ENCODE data around the gene FAT1. TPM values are rescaled to one million over a fixed set of nuclear protein-coding genes. Genes with fewer than 3 reads are reported as not detected.

FAT1 gene
- total RNA-seq, 1 experiment from 2014 or later: 140 TPM

DNA sequence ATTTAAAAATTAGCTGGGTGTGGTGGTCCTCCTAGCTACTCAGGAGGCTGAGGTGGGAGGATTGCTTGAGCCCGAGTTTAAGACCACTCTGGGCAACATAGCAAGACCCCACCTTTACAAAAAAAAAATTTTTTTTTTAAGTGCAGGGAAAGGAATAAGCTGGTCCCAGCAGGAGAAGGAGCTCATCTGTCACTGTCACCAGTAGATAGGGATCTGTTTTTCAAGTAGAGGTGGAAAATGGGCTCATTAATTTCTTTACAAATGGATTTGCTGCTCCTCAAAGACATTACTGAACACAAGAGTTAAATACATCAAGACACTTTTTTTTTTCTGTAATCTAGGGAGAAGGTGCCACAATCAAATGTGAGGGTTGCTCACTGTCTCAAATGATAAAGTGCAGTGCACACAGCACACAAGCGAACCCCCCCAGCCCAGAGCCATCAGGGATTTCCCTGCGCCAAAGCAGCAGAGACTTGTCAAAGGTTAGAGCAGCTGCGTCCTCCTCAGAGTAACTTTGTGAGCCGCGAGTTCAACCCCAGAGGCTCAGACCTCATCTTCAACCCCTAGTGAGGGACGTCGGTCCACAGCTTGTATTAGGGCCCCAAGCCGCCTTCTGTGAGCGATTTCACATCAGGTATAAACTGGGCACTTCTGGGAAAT lies 154.0 kb downstream of the FAT1 start:
- no peak for DNase-seq (ENCODE audit: low read depth)

DNA sequence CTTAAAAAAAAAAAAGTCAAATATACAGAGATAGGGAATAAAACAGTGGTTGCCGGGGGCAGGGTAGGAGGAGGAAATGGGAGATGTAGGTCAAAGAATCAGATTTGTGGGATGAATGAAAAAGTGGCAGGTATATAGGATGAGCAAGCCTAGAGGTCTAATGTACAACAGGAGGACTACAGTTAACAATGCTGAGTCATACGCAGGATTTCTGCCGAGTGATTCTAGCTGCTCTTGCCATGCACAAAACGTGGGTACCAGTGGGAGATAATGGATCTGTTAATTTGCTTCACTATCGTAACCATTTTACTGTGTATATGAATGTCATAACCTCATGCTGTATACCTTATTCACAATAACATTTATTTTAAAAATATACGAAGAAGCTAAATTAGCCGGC lies 157.6 kb downstream of the FAT1 start:
- DNase-seq (ENCODE audit: low read depth): no peak

DNA sequence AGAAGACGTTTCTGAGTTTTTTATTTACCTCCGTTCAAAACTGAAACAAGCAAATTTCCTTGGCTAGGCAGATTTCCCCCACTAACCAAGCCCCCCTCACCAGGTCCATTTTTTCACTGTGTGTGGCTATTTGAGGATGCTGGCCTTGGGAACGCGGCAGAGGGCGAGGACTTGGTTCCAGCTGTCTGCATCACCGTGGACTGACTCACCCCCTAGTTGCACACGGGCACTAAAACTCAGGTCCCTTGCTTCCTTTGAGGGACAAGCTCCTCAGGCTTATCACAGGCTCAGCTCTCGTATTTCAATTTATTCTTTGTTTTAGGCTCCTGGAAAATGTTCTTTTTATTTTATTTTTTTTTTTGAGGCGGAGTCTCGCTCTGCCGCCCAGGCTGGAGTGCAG lies 159.9 kb downstream of the FAT1 start:
- peak; percentile 23 for DNase-seq (ENCODE audit: low read depth)

DNA sequence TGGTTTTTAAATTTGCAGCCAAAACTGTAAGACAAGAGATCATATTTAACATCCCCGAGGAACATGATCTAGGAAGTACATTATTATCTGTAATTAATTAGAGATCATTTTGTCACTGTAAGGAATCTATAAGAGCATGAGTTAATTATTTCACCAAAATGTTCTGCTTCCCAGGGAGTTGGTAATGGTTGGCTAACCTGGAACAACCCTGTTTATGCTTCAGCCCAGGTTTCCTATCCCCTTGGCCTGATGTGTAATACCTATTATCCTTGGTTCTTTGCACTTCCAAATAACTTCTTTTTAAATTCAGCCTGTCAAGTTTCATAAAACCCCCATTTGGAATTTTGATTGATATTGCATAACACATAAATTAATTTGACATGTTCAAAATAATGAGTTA lies 161.9 kb downstream of the FAT1 start:
- no peak for DNase-seq (ENCODE audit: low read depth)

DNA sequence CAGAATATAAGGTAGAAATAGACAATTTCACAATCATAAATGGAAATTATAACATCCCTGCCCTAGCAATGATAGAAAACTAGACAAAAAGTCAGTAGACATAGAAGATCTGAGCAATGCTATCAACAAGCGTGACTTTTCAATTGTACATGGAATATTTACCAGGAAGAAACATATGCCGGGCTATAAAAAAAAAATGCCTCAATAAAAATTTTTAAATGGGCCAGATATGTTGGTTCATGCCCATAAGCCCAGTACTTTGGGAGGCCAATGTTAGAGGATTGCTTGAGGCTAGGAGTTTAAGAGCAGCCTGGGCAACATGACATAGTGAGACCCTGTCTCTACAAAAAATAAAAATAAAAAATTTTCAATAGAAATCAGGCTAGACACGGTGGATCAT lies 163.0 kb downstream of the FAT1 start:
- no peak for DNase-seq (ENCODE audit: low read depth)

DNA sequence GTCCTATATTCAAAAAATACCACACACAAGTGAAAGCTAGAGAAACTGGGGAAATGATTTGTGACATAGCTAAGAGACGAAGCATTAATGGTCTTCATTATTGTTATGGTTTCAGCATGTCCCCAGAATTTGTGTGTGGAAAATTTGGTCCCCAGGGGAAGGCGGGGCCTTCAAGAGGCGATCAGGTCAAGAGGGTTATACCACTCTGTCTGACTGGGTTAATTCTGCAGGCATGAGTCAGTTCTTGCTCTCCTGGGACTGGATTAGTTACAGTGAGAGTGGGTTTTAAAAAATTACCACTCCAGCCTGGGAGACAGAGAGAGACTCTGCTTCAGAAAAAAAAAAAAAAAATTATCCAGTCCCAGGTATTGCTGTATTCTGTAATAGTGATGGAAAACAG lies 166.2 kb downstream of the FAT1 start:
- peak; percentile 60 for DNase-seq (ENCODE audit: low read depth)

DNA sequence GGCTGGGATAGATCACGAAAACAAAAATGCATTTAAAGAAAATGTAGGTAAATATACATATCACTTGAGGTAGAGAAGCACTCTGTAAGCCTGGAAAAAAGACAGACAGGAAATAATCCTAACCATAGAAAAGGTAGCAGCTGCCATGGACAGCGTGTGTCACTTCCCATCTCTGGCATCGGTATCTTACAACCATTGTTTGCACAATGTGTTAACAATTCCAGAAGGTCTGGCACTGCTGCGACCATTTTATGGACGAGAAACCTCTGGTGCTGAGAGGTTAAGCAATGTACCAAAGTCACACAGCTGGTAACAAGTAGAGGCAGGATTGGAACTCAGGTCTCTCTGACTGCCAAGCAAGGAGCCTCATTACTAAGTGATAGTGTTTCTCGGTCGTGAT lies 166.6 kb downstream of the FAT1 start:
- DNase-seq (ENCODE audit: low read depth): peak; percentile 39

DNA sequence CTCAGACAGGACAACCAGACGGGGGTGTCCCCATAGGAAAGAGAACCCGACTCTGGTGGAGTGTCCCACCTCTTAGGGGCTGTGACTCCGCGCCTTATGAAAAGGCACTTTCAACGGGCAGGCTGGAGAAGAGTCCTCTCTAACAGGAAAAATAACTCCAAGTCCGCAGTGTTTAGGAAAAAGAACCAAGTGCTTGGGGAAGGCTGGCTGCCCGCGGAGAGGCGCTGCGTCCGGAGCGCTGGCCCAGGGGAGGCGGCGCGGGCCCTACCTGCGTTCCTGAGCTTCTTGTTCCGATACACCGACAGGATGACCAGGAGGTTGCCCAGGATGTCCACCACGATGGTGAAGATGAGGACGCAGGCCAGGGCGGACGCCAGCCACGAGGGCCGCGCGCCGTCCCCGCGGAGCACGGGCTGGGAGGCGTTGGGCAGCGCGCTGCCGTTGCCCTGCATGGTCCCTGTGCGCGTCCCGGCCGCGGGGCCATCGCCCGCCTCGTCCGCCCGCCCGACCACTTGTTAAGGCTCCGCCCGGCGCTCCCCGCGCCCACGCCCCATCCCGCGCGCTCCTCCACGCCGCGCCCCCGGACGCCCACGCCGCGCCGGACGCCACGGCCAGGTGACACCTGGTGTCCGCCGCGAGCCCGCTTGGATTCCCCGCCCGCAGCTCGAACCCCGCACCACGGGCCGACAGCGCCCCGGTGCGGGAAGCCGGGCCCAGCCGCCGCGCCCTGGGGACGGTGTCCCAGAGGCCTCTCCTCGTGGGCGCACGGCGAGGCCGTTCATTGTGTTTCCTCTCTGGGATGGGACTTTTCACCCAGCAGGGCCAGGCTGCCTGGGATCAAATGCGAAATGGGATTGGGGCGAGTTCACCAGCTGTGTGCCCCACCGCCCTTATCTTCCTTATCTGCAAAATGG lies 168.5 kb downstream of the FAT1 start, which contains the start of gene MTNR1A:
TSS of gene MTNR1A (minus strand) at position 654 of the 914 bp plus-strand sequence. CDS start at position 452, 202 bp downstream.
- DNase-seq (ENCODE audit: low read depth): no peak

DNA sequence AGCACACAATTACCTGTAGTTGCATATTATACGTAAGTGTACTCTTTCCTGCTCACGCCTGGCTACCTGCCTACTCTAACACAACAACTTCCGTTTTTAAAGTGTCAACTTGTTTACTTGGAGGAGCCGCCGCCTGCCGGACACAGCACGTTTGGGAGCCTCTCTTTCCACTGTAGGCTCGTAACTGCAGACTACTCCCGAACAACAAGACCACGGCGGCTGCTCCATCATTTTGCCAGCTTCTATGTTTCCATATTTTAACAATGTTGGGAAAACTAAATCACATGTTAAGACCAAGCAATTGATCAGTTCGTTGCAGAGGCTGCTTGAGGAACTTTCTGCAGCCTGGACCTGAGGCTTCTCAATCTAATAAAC lies 169.1 kb downstream of the FAT1 start:
- no peak for DNase-seq (ENCODE audit: low read depth)

DNA sequence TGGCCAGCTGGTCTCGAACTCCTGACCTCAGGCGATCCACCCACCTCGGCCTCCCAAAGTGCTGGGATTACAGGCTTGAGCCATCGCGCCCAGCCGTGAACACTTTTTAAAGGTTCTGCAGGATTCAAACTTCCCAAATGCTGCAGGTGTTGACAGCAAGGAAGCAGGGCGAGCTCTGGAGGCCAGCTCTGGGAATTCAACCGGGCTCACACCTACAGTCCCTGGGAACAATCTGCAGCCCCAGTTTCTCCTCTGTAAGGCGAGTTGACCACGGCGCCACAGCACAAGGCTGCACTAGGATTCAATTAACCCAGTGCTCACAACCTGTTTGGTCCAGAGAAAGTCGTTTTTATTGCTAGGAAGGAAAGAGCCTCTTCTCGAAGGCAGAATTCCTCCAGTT lies 169.9 kb downstream of the FAT1 start:
- no peak for DNase-seq (ENCODE audit: low read depth)

DNA sequence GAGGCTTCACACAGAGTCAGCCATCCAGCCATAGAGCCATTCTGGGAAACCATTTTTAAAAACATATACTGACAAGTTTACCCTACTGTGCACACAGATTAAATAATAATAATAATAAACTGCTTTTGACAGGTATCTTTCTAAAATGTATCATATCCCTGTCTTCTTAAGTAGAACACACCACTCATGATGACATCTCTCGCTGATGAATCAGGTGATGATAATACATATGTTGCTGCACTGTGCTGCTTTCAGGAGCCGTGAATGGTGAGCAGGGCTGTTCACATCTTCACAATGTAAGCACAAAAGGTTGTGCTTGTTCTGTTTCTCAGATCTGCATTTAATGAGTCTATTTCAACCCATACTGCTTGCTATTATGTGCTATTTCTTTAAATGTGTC lies 171.8 kb downstream of the FAT1 start:
- DNase-seq (ENCODE audit: low read depth): no peak

DNA sequence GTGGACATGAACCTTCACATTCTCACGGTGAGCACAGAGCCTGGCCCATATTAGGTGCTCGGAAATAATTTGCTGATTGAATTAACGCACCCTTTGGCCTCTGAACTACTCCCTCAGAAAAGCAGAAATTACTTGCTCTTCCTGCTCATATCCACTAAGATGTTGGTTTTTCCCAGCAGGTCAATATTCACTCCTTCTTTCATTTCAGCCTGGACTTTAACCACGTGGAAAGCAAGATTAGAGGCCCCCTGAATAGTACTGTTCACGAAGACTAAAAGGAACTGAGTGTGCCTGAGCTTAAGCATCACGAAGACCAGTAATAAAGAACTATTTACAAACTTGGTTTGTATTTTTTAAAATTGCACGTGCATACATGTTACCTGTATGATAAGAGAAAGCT lies 178.2 kb downstream of the FAT1 start:
- DNase-seq (ENCODE audit: low read depth): no peak

DNA sequence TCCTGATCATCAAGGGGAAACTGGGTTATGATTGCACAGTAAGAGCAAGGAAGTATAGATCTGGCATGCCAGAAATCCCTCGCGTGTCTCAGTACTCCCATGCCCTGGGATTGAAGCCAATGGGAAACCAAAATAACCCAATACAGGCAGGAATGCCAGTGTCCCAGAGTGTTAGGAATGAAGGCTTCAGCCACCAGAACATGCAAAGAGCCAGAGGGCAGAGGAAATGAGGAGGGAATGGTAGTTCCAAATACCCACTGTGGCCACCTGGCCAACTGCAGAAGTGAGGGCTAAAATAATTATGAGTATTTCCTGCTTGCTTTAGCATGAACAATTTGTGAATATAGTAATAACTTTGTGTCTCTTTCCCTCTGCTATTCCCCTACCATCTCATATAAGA lies 180.4 kb downstream of the FAT1 start:
- DNase-seq (ENCODE audit: low read depth): no peak

DNA sequence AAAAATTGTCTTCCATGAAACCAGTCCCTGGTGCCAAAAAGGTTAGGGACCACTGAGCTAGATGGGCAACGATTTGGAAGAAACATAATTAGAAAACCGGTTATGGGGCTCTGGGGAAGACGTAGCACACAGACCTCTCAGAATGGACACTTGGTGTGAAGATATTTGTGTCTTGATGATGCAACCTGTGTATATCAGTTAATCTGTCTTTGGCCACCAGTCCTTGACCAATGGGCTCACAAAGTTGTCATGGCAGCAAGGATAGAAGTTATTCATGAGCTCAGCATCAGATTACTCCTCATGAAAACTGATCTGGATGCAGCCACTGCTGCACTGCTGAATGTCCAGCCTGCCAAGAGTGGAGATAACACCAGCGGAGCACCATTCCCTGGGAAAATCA lies 181.9 kb downstream of the FAT1 start:
- DNase-seq (ENCODE audit: low read depth): no peak

DNA sequence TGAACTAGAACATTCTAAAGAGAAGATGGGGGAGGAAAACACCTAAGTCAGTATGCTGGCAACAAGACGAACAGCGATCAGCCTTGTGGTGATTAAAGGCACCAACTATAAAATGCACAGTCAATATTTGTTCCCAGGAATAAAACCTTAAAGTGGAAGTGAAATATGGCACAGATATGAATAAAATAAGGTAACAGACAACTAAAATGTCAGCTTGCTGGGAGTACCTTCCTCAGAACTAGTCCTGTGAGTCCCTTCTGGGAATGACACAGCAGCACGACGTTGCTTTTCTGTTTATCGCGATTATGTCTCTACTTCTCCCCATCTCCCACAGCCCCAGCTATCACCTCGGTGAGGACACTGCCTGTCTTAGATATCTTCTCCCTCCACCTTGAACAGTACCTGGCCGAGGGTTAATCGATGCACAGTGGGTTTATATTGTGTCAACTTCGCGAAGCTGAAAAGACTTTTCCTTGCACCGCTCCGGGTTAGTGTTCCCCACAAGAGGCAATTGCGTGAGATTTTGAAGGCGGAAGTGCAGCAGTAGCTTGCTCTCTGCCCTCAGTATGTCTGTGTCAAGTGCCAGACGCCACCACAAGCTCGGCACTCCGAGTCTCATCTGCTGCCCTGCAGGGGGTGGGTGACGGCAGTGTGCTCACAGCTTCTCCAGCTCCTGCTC lies 185.7 kb downstream of the FAT1 start:
- no peak for DNase-seq (ENCODE audit: low read depth)

Other genes with a start within 250 kb of the FAT1 start
- gene MTNR1A, start 168.3 kb downstream of the FAT1 start, total RNA-seq (2014; rRNA removed; shearing (Covaris generic)): not detected in 2 replicates